Lung (tissue), 12 donors: ENCODE data around the gene SASH1. TPM values are rescaled to one million over a fixed set of nuclear protein-coding genes. Genes with fewer than 3 reads are reported as not detected.
A peak's percentile ranks its signal among the peaks of the same experiment; 100 is the strongest.
"Not testable (repeated sequence)": the region's sequence is repeated elsewhere in the genome, so short reads cannot be mapped to it uniquely, and the experiment has no call there.

Experiments
- ATAC-seq: fragments of 200-7000 bp; cut with Tn5 transposase; one replicate; pipeline ENCODE4 v1.9.1; 2020; ENCODE audit warnings: moderate number of reproducible peaks; ENCODE audit not compliant: insufficient read depth, low FRiP score
- DNase-seq, 3 donors: peaks; one replicate each; pipeline ENCODE4 v3.0.0-alpha.2; 2013 to 2017
- H3K27ac ChIP-seq, 2 donors: one replicate each; pipeline ENCODE4 v1.5.1; 2013; ENCODE audit warnings: mild to moderate bottlenecking in 2 of 2, moderate library complexity in 2 of 2, control low read depth in 1 of 2, inconsistent platforms in 1 of 2, low read depth in 1 of 2, low read length in 1 of 2
- H3K27me3 ChIP-seq, 3 donors: one replicate each; pipeline ENCODE4 v1.5.1; 2013; ENCODE audit warnings: low read length in 2 of 3; ENCODE audit not compliant: control insufficient read depth in 3 of 3, insufficient read depth in 3 of 3
- H3K36me3 ChIP-seq, 4 donors: one replicate each; pipeline ENCODE4 v1.5.1; 2013; ENCODE audit warnings: low read length in 4 of 4, mild to moderate bottlenecking in 1 of 4, moderate library complexity in 1 of 4; ENCODE audit not compliant: control insufficient read depth in 4 of 4, insufficient read depth in 4 of 4
- H3K4me1 ChIP-seq, 5 donors: one replicate each; pipeline ENCODE4 v1.5.1; 2013; ENCODE audit warnings: low read length in 5 of 5, mild to moderate bottlenecking in 2 of 5, moderate library complexity in 1 of 5; ENCODE audit not compliant: control insufficient read depth in 5 of 5, insufficient read depth in 5 of 5
- H3K4me3 ChIP-seq: one replicate; pipeline ENCODE4 v1.5.1; 2013; ENCODE audit warnings: mild to moderate bottlenecking, control low read depth, moderate library complexity
- H3K9ac ChIP-seq, 2 donors: one replicate each; pipeline ENCODE4 v1.5.1; 2013; ENCODE audit warnings: low read length in 2 of 2, control low read depth in 1 of 2; ENCODE audit not compliant: insufficient read depth in 1 of 2
- H3K9me3 ChIP-seq, 4 donors: one replicate each; pipeline ENCODE4 v1.5.1; 2013; ENCODE audit warnings: low read length in 3 of 4, mild to moderate bottlenecking in 1 of 4, moderate library complexity in 1 of 4; ENCODE audit not compliant: control insufficient read depth in 4 of 4, insufficient read depth in 3 of 4
- WGBS, 2 donors: extraction: QIAGEN DNeasy Blood & Tissue Kit; methylation state at CpG; one replicate each; pipeline ENCODE4 v1.1.7; 2013; 5-methylcytosine and 5-hydroxymethylcytosine counted together
- polyA plus RNA-seq, 2 donors: library from polyadenylated mRNA; stranded (reverse); fragments of 200-250 nt; gene quantifications; one replicate each; pipeline ENCODE4 v1.2.1, GENCODE V29; 2013
- total RNA-seq, 2 donors: library from RNA; depleted of rRNA in 1 of 2; stranded (reverse); fragments of >200 nt in 1 of 2; gene quantifications; one replicate each; pipeline ENCODE4 v1.2.1, GENCODE V29; 2014 to 2021
- TF ChIP-seq, protein P1 (sequence below): IDR thresholded peaks from 2 replicates; pipeline ENCODE4 v1.5.1; 2012; ENCODE audit warnings: mild to moderate bottlenecking; ENCODE audit errors: control extremely low read depth, extremely low read depth
- donor health status: control.
- donor health status: control.
- donor health status: Bipolar disorder and iron deficiency.
- donor health status: healthy.
- donor health status: DM: yes; HTN: yes; CAD: no.

SASH1 gene
- total and polyA plus RNA-seq, 4 donors: 18.8 to 114 (median 42.2) TPM

DNA sequence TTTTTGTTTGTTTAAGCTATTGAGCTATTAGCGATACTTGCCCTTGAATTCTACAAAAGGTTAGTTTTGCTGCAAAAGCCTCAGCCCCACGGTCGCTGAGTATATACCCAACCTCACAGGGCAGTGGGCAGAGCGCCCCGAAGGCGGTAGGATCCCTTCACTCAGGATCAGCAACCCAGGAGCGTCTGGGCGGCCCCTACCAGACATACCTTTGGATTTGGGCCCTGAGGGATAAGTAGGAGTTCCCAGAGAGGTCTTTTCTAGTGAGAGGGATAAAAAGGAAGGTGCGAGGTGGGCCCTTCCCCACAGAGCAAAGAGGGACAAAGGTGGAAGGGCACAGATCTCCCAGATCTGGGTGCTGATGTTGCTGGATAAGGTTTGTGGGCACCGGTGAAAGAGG is 6.1 kb downstream of the SASH1 start:
- WGBS, 2 donors: 96% methylated on average over 10 of the region's 10 CpGs
- H3K4me3 ChIP-seq: no peak overlapping the region
- H3K27me3 ChIP-seq: no peaks in the 10 kb centered on the region
- TF ChIP-seq, protein P1, sequence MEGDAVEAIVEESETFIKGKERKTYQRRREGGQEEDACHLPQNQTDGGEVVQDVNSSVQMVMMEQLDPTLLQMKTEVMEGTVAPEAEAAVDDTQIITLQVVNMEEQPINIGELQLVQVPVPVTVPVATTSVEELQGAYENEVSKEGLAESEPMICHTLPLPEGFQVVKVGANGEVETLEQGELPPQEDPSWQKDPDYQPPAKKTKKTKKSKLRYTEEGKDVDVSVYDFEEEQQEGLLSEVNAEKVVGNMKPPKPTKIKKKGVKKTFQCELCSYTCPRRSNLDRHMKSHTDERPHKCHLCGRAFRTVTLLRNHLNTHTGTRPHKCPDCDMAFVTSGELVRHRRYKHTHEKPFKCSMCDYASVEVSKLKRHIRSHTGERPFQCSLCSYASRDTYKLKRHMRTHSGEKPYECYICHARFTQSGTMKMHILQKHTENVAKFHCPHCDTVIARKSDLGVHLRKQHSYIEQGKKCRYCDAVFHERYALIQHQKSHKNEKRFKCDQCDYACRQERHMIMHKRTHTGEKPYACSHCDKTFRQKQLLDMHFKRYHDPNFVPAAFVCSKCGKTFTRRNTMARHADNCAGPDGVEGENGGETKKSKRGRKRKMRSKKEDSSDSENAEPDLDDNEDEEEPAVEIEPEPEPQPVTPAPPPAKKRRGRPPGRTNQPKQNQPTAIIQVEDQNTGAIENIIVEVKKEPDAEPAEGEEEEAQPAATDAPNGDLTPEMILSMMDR: no peak
- no peak overlapping the region for H3K9ac ChIP-seq
- no peaks in the 10 kb centered on the region for H3K36me3 ChIP-seq
- peak overlapping the region in 1 of 2 donors; percentile 33 for H3K27ac ChIP-seq
- peaks cover 0 to 12% (median 11%) of the 10 kb centered on the region in 5 donors for H3K4me1 ChIP-seq
- no peak for DNase-seq
- no peak for ATAC-seq
- H3K9me3 ChIP-seq: no peaks in the 10 kb centered on the region

DNA sequence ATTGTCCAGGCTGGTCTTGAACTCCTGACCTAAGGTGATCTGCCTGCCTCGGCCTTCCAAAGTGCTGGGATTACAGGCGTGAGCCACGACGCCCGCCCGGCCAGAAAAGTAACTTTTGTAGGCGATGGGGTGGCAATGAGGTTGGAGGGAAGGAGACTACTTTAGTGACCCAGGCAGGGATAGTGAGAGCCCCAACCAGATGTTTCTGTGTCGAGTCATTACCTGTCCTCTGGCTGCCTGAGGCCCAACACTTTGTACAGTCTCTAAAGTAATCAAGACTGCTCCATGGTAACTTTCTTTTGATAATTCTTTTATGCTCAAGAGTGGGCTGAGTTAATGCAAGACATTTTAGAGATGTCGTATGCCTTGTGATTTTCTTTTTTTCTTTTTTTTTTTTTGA is 6.8 kb downstream of the SASH1 start:
- no peaks in the 10 kb centered on the region for H3K27me3 ChIP-seq
- H3K4me1 ChIP-seq: peaks cover 0 to 11% (median 5%) of the 10 kb centered on the region in 5 donors
- DNase-seq (no peak), ATAC-seq (no peak)
- H3K27ac ChIP-seq: no peak overlapping the region
- 96 to 97% methylated on average over 9 of the region's 9 CpGs for WGBS, 2 donors
- H3K9me3 ChIP-seq: no peaks in the 10 kb centered on the region
- H3K36me3 ChIP-seq: peaks cover 0 to 1% (median 0%) of the 10 kb centered on the region in 4 donors
- H3K4me3 ChIP-seq: no peak overlapping the region
- H3K9ac ChIP-seq: no peak overlapping the region
- TF ChIP-seq, protein P1: no peak

DNA sequence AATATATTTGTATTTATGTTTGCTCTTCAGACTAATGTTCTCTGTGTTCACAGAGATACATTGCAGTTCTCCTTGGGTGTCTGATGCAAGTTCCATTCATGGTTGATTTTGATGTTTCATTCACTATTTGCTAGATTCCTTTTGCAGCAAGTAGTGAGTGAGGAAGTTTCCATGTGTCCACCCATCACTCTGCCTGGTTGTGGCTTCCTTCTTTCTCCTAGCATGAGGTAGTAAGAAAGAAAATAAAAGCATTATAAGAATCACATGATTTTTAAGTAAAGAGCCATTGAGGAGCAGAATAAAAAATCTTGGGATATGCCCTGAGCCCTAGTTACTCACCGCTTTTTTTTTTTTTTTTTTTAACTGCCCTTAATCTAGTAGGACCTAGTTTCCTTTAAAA is 8.7 kb downstream of the SASH1 start:
- Histone ChIP-seq H3K9ac (no peak overlapping the region), H3K36me3 (peaks cover 0 to 1% (median 0%) of the 10 kb centered on the region in 4 donors), H3K4me1 (peaks cover 0 to 8% (median 0%) of the 10 kb centered on the region in 5 donors), H3K4me3 (no peak overlapping the region), H3K9me3 (no peaks in the 10 kb centered on the region), H3K27me3 (no peaks in the 10 kb centered on the region), H3K27ac (no peak overlapping the region)
- WGBS, 2 donors: 60 to 89% methylated on average over 1 of the region's 1 CpG
- ATAC-seq (no peak), DNase-seq (no peak)
- TF ChIP-seq, protein P1: no peak

DNA sequence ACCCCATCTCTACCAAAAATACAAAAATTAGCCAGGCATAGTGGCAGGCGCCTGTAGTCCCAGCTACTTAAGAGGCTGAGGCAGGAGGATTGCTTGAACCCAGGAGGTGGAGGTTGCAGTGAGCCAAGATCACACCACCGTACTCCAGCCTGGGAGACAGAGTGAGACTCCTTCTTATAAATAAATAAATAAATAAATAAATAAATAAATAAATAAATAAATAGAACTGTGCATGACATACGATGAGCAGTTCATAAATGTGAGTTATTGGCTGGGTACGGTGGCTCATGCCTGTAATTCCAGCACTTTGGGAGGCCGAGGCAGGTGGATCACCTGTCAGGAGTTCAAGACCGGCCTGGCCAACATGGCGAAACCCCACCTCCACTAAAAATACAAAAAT is 9.8 kb downstream of the SASH1 start:
- not testable (repeated sequence) for H3K9ac ChIP-seq, H3K27ac ChIP-seq
- WGBS, 2 donors: 93% methylated on average over 7 of the region's 7 CpGs

More for the DNA sequence above, 9.8 kb downstream of the SASH1 start:
- not testable (repeated sequence) for H3K4me3 ChIP-seq, DNase-seq, H3K4me1 ChIP-seq, ATAC-seq, H3K27me3 ChIP-seq, H3K36me3 ChIP-seq, H3K9me3 ChIP-seq
